C4-2B (cell line): ENCODE measurements around the gene C11orf97.

Experiments
- H3K27ac ChIP-seq: fragments of 450-650 bp; 2 replicates; pipeline ENCODE4 v1.5.1; 2017
- ZFX ChIP-seq: fragments of 450-650 bp; IDR thresholded peaks from 2 replicates; pipeline ENCODE4 v1.6.1; 2017
- TF ChIP-seq, protein P1 (sequence below): fragments of 450-650 bp; conservative IDR thresholded peaks from 2 replicates; pipeline ENCODE4 v1.5.1; 2017; ENCODE audit warnings: mild to moderate bottlenecking

Gene C11orf97

DNA sequence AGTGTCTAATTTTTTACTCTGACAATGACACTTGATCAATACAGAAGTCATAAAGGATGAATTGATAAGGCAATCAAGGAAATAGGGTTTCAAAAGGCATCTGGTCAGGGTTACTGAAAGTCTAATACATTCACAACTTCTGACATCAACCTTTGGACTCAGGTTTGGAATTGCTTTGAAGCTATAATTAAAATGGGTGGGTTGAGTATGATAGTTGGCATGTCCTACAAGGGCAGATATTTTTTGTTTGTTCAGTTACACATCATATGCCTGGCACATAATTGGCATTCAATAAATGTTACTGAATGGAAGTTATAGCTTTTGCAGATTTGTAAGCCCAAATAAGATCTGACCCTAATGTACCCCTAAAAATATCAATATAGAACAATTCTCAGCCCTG lies 24.1 kb downstream of the C11orf97 start:
- TF ChIP-seq ZFX: no peak
- TF ChIP-seq, protein P1, sequence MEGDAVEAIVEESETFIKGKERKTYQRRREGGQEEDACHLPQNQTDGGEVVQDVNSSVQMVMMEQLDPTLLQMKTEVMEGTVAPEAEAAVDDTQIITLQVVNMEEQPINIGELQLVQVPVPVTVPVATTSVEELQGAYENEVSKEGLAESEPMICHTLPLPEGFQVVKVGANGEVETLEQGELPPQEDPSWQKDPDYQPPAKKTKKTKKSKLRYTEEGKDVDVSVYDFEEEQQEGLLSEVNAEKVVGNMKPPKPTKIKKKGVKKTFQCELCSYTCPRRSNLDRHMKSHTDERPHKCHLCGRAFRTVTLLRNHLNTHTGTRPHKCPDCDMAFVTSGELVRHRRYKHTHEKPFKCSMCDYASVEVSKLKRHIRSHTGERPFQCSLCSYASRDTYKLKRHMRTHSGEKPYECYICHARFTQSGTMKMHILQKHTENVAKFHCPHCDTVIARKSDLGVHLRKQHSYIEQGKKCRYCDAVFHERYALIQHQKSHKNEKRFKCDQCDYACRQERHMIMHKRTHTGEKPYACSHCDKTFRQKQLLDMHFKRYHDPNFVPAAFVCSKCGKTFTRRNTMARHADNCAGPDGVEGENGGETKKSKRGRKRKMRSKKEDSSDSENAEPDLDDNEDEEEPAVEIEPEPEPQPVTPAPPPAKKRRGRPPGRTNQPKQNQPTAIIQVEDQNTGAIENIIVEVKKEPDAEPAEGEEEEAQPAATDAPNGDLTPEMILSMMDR: no peak
- no peak overlapping the region for H3K27ac ChIP-seq

DNA sequence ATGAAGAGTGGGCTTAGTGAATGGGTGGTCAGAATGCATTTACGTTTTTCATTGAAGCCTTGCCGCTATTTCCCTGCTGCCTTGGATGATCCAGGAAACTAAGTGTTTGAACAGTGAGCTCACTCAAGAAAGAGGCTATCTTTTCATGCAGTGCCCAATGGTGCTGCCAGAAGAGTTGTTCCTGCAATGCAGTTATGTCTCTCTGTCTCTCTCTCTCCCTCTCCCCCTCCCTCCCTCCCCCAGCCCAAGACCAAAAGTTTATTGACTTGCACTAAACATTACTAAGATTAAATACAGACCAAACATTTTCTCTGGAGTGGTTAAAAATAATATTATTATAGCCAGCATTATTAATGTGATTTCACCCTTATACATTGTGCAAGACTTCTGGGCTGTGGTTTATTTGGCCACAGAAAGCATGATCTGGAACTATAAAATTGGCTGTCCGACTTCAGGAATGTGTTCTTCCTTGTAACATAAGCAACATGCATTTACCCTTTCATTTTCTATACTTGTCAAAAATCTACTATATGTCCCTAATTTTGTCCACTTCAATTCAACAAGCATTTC lies 24.9 kb downstream of the C11orf97 start:
- TF ChIP-seq, protein P1: no peak
- TF ChIP-seq ZFX: no peak
- no peak overlapping the region for H3K27ac ChIP-seq

GRCh38 chr11:94539420-94539819 lies 27.2 kb downstream of the C11orf97 start:
- TF ChIP-seq, protein P1: no peak
- no peak for TF ChIP-seq ZFX
- H3K27ac ChIP-seq: no peak overlapping the region

DNA sequence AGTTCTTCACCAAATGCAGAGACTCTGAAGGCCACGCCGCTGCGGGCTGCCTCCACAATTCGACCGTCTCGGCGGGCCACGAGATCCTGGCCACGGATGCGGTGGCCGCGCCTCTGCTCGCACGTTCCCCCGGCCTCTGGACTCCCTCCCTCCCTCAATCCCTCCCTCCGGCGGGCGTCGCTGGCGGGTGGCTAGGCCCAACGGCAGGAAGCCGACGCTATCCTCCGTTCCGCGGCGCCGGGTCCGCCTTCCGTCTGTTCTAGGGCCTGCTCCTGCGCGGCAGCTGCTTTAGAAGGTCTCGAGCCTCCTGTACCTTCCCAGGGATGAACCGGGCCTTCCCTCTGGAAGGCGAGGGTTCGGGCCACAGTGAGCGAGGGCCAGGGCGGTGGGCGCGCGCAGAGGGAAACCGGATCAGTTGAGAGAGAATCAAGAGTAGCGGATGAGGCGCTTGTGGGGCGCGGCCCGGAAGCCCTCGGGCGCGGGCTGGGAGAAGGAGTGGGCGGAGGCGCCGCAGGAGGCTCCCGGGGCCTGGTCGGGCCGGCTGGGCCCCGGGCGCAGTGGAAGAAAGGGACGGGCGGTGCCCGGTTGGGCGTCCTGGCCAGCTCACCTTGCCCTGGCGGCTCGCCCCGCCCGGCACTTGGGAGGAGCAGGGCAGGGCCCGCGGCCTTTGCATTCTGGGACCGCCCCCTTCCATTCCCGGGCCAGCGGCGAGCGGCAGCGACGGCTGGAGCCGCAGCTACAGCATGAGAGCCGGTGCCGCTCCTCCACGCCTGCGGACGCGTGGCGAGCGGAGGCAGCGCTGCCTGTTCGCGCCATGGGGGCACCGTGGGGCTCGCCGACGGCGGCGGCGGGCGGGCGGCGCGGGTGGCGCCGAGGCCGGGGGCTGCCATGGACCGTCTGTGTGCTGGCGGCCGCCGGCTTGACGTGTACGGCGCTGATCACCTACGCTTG lies 31.7 kb downstream of the C11orf97 start, which contains the start of gene FUT4:
TSS of gene FUT4 (plus strand) at position 227 of the 951 bp plus-strand sequence. CDS start at position 440, 213 bp downstream.
- TF ChIP-seq, protein P1: no peak
- peak; percentile 90 for TF ChIP-seq ZFX
- H3K27ac ChIP-seq: peak within 1 kb of the TSS; percentile 63

GRCh38 chr11:94544646-94545263 lies 32.5 kb downstream of the C11orf97 start:
- no peak for TF ChIP-seq ZFX
- TF ChIP-seq, protein P1: no peak
- peak overlapping the region; percentile 63 for H3K27ac ChIP-seq

DNA sequence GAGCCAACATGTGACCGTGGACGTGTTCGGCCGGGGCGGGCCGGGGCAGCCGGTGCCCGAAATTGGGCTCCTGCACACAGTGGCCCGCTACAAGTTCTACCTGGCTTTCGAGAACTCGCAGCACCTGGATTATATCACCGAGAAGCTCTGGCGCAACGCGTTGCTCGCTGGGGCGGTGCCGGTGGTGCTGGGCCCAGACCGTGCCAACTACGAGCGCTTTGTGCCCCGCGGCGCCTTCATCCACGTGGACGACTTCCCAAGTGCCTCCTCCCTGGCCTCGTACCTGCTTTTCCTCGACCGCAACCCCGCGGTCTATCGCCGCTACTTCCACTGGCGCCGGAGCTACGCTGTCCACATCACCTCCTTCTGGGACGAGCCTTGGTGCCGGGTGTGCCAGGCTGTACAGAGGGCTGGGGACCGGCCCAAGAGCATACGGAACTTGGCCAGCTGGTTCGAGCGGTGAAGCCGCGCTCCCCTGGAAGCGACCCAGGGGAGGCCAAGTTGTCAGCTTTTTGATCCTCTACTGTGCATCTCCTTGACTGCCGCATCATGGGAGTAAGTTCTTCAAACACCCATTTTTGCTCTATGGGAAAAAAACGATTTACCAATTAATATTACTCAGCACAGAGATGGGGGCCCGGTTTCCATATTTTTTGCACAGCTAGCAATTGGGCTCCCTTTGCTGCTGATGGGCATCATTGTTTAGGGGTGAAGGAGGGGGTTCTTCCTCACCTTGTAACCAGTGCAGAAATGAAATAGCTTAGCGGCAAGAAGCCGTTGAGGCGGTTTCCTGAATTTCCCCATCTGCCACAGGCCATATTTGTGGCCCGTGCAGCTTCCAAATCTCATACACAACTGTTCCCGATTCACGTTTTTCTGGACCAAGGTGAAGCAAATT lies 33.3 kb downstream of the C11orf97 start:
- TF ChIP-seq, protein P1: no peak
- TF ChIP-seq ZFX: no peak
- no peak overlapping the region for H3K27ac ChIP-seq
